Measurements from ENCODE around the gene AP5B1.

AP5B1 gene

GRCh38 chr11:65798882-65799281, 18.1 kb upstream of the AP5B1 start:
- TF ChIP-seq FOXP2 (optimal IDR thresholded peaks at IDR 0.05; ENCODE audit: borderline replicate concordance, extremely low read depth, extremely low read length, insufficient read depth) (no peak), REST (IDR thresholded peaks at IDR 0.05; ENCODE audit: insufficient read depth in 1 of 2, low read depth in 2 of 2, low read length in 2 of 2) (no peak), TAF1 (IDR thresholded peaks at IDR 0.05; ENCODE audit: borderline replicate concordance, insufficient read depth, low read length) (no peak), POLR2AphosphoS5 (IDR thresholded peaks at IDR 0.05; ENCODE audit: low read depth, low read length) (no peak), SIN3A (IDR thresholded peaks at IDR 0.05; ENCODE audit: borderline replicate concordance, insufficient read depth, low read length) (no peak)

DNA sequence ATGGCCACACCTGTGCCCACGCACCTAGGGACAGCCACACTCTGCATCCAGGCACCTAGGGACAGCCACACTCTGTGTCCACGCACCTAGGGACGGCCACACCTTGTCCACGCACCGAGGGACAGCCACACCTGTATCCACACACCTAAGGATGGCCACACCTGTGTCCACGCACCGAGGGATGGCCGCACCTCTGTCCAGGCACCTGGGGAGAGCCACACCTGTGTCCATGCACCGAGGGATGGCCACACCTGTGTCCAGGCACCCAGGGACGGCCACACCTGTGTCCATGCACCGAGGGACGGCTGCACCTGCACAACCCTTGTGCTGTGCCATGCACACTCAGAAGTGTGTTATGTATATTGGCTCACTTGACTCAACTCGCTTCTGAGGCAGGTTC, 16.9 kb upstream of the AP5B1 start:
- TF ChIP-seq FOXP2 (optimal IDR thresholded peaks at IDR 0.05; ENCODE audit: borderline replicate concordance, extremely low read depth, extremely low read length, insufficient read depth) (no peak), POLR2AphosphoS5 (IDR thresholded peaks at IDR 0.05; ENCODE audit: low read depth, low read length) (no peak), REST (IDR thresholded peaks at IDR 0.05; ENCODE audit: insufficient read depth in 1 of 2, low read depth in 2 of 2, low read length in 2 of 2) (no peak), TAF1 (IDR thresholded peaks at IDR 0.05; ENCODE audit: borderline replicate concordance, insufficient read depth, low read length) (no peak), SIN3A (IDR thresholded peaks at IDR 0.05; ENCODE audit: borderline replicate concordance, insufficient read depth, low read length) (no peak)

DNA sequence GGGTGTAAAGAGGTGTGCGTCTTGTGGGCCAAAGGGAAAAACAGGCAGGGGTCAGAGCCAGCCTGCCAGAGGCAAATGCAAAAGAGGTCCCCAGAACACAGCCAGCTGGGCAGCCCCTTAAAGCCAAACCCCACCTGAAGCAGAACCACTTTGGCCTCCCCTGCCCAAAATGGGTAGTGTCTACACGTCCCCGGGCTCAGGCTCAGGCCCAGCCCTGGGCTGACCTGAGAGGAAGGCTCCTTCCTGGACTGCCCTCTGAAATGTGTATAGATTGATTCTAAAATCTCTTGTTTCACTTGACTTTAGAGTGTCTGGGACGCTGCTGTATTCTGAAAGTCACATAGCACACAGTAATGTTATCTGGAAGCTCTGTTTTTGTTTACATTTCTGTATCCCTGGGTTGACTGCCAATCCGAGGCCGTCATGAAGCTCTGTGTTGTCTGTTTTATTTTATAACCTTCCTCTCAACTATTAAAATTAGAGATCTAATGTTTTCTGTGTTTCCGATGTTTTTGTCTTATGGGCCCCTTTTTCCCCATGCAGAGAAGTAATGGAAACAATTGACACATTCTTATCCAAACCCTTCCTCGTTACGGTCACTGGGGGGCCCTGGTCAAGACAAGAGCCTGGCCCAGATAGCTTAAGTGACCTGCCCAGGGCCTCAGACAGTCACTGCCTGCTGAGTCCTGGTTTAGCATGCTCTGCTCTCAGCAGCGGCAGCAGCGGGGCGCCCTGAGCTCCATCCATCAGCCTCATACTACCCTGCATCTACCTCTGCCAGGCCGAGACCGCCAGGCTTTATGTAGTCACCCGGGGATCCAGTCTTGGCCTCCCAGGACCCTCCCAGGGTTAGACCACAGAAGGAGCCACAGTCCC, 16.2 kb upstream of the AP5B1 start:
- no peak for TF ChIP-seq POLR2AphosphoS5 (IDR thresholded peaks at IDR 0.05; ENCODE audit: low read depth, low read length)
- TF ChIP-seq TAF1 (IDR thresholded peaks at IDR 0.05; ENCODE audit: borderline replicate concordance, insufficient read depth, low read length): no peak
- no peak for TF ChIP-seq FOXP2 (optimal IDR thresholded peaks at IDR 0.05; ENCODE audit: borderline replicate concordance, extremely low read depth, extremely low read length, insufficient read depth)
- no peak for TF ChIP-seq SIN3A (IDR thresholded peaks at IDR 0.05; ENCODE audit: borderline replicate concordance, insufficient read depth, low read length)
- TF ChIP-seq REST (IDR thresholded peaks at IDR 0.05; ENCODE audit: insufficient read depth in 1 of 2, low read depth in 2 of 2, low read length in 2 of 2): no peak

- TF ChIP-seq TAF1 (IDR thresholded peaks at IDR 0.05; ENCODE audit: borderline replicate concordance, insufficient read depth, low read length) (no peak), POLR2AphosphoS5 (IDR thresholded peaks at IDR 0.05; ENCODE audit: low read depth, low read length) (no peak), REST (IDR thresholded peaks at IDR 0.05; ENCODE audit: insufficient read depth in 1 of 2, low read depth in 2 of 2, low read length in 2 of 2) (no peak), FOXP2 (optimal IDR thresholded peaks at IDR 0.05; ENCODE audit: borderline replicate concordance, extremely low read depth, extremely low read length, insufficient read depth) (no peak), SIN3A (IDR thresholded peaks at IDR 0.05; ENCODE audit: borderline replicate concordance, insufficient read depth, low read length) (no peak)
Observed at GRCh38 chr11:65794570-65795510, 14.1 kb upstream of the AP5B1 start.

Data from PFSK-1 (cell line).